IMR-90 (cell line): ENCODE measurements around the gene TENM4. TPM values are rescaled to one million over a fixed set of nuclear protein-coding genes. Genes with fewer than 3 reads are reported as not detected.

ENCODE experiments used
- ATAC-seq: fragments of 200-7000 bp; cut with Tn5 transposase; 2 replicates; pipeline ENCODE4 v1.9.1; 2020; ENCODE audit warnings: low read depth, mild to moderate bottlenecking, moderate library complexity
- BruUV-seq: library from RNA; stranded (reverse); fragments of 400-500 nt; replicated peaks from 2 replicates; lab custom pipeline; 2021; lab: Mats Ljungman, UMichigan
- CTCF ChIA-PET: fragments of 300-600 bp; formaldehyde crosslinking; extraction: SDS; loops from one replicate; lab custom pipeline; 2021; ENCODE audit warnings: antibody characterized with exemption; lab: Yijun Ruan, JAX
- POLR2A ChIA-PET: fragments of 300-600 bp; sonication (Branson Sonifier 250); formaldehyde crosslinking; loops from one replicate; lab custom pipeline; 2022; ENCODE audit warnings: antibody characterized with exemption; ENCODE audit not compliant: unreplicated experiment; lab: Charles Lee
- DNase-seq: peaks from one replicate; pipeline ENCODE4 v3.0.0; 2013
- H2AFZ ChIP-seq: replicated peaks from 2 replicates; pipeline ENCODE3; 2013; ENCODE audit warnings: low read length, mild to moderate bottlenecking; ENCODE audit not compliant: poor library complexity
- H2AK5ac ChIP-seq: 2 replicates; pipeline ENCODE4 v1.6.1; 2013; ENCODE audit warnings: low read depth, low read length, inconsistent platforms
- H2AK9ac ChIP-seq: replicated peaks from 2 replicates; pipeline ENCODE3; 2013; ENCODE audit warnings: mild to moderate bottlenecking, low read depth, low read length, moderate library complexity; ENCODE audit not compliant: poor library complexity
- H2BK120ac ChIP-seq: 2 replicates; pipeline ENCODE4 v1.6.1; 2013; ENCODE audit warnings: low read depth, low read length, inconsistent platforms
- H2BK15ac ChIP-seq: 3 replicates; pipeline ENCODE4 v1.6.1; 2013; ENCODE audit warnings: low read depth, low read length, inconsistent platforms
- H2BK20ac ChIP-seq: 2 replicates; pipeline ENCODE4 v1.6.1; 2013; ENCODE audit warnings: low read depth, mild to moderate bottlenecking, inconsistent platforms, low read length, moderate library complexity
- H2BK5ac ChIP-seq: 2 replicates; pipeline ENCODE4 v1.6.1; 2013; ENCODE audit warnings: mild to moderate bottlenecking, low read depth, low read length, inconsistent platforms; ENCODE audit not compliant: poor library complexity, severe bottlenecking
- H3K14ac ChIP-seq: replicated peaks from 2 replicates; pipeline ENCODE4 v1.6.1; 2013; ENCODE audit warnings: low read depth, low read length, inconsistent platforms
- H3K18ac ChIP-seq: 2 replicates; pipeline ENCODE4 v1.6.1; 2013; ENCODE audit warnings: low read depth, low read length, control low read depth
- H3K23ac ChIP-seq: 2 replicates; pipeline ENCODE4 v1.6.1; 2013; ENCODE audit warnings: low read depth, low read length, inconsistent platforms
- H3K27ac ChIP-seq: 2 replicates; pipeline ENCODE4 v1.5.1; 2013; ENCODE audit warnings: mild to moderate bottlenecking, control low read depth, low read length; ENCODE audit not compliant: insufficient read depth
- H3K27me3 ChIP-seq: 2 replicates; pipeline ENCODE4 v1.6.1; 2013; ENCODE audit warnings: low read length; ENCODE audit not compliant: control insufficient read depth, insufficient read depth
- H3K36me3 ChIP-seq: 2 replicates; pipeline ENCODE4 v1.6.1; 2013; ENCODE audit warnings: low read length, mixed read lengths; ENCODE audit not compliant: control insufficient read depth, insufficient read depth
- H3K4ac ChIP-seq: 2 replicates; pipeline ENCODE4 v1.6.1; 2013; ENCODE audit warnings: low read depth, low read length, inconsistent platforms
- H3K4me1 ChIP-seq: 2 replicates; pipeline ENCODE4 v1.6.1; 2013; ENCODE audit warnings: low read length, mixed read lengths; ENCODE audit not compliant: control insufficient read depth, insufficient read depth
- H3K4me2 ChIP-seq: 2 replicates; pipeline ENCODE4 v1.6.1; 2013; ENCODE audit warnings: low read depth, mild to moderate bottlenecking, control low read depth, low read length, moderate library complexity
- H3K4me3 ChIP-seq: 2 replicates; pipeline ENCODE4 v1.5.1; 2013; ENCODE audit warnings: low read depth, mild to moderate bottlenecking, control low read depth, low read length, moderate library complexity; ENCODE audit not compliant: insufficient read depth
- H3K56ac ChIP-seq: 2 replicates; pipeline ENCODE4 v1.6.1; 2013; ENCODE audit warnings: low read length, inconsistent platforms; ENCODE audit not compliant: insufficient read depth; ENCODE audit errors: extremely low read depth
- H3K79me1 ChIP-seq, 2 experiments: 2 replicates each; pipeline ENCODE4 v1.6.1; 2013; ENCODE audit warnings: low read length in 2 of 2, inconsistent platforms in 1 of 2, low read depth in 1 of 2
- H3K9ac ChIP-seq: 2 replicates; pipeline ENCODE4 v1.6.1; 2013; ENCODE audit warnings: low read depth, low read length, control low read depth
- H3K9me1 ChIP-seq: 2 replicates; pipeline ENCODE4 v1.6.1; 2013; ENCODE audit warnings: low read length, inconsistent platforms; ENCODE audit not compliant: insufficient read depth
- H3K9me3 ChIP-seq: 2 replicates; pipeline ENCODE4 v1.6.1; 2013; ENCODE audit warnings: low read length; ENCODE audit not compliant: control insufficient read depth, insufficient read depth
- H4K20me1 ChIP-seq: 2 replicates; pipeline ENCODE4 v1.6.1; 2013; ENCODE audit warnings: low read length, inconsistent platforms; ENCODE audit not compliant: insufficient read depth
- H4K5ac ChIP-seq: 2 replicates; pipeline ENCODE4 v1.6.1; 2013; ENCODE audit warnings: mild to moderate bottlenecking, low read depth, low read length, control low read depth
- H4K8ac ChIP-seq, 2 experiments: 2 replicates each; pipeline ENCODE4 v1.6.1; 2013; ENCODE audit warnings: low read depth in 2 of 2, low read length in 2 of 2, control low read depth in 1 of 2, inconsistent platforms in 1 of 2
- H4K91ac ChIP-seq: 2 replicates; pipeline ENCODE4 v1.6.1; 2013; ENCODE audit warnings: low read depth, low read length, inconsistent platforms; ENCODE audit not compliant: insufficient read depth
- WGBS, 2 experiments: methylation state at CpG; one replicate each; pipeline versions ENCODE4 v1.1.5 to v1.1.7; 2013; ENCODE audit warnings: missing lambda C conversion rate in 2 of 2; ENCODE audit not compliant: insufficient read length in 1 of 2; ENCODE audit errors: extremely low coverage in 2 of 2; 5-methylcytosine and 5-hydroxymethylcytosine counted together
- dilution Hi-C: fragments of 300-500 bp; cut with HindIII; formaldehyde crosslinking; loops from one replicate; pipeline ENCODE4 v1.14.3; 2018; ENCODE audit warnings: low sequenced_read_pairs; ENCODE audit not compliant: unreplicated experiment
- in situ Hi-C: fragments of 300-500 bp; cut with MboI; formaldehyde crosslinking; loops from 3 replicates; pipeline ENCODE4 v1.14.3; 2019; ENCODE audit warnings: low sequenced_read_pairs, inconsistent platforms, mixed read lengths
- intact Hi-C: fragments of 100-400 bp; cut with micrococcal nuclease; formaldehyde crosslinking; loops from 2 replicates; pipeline ENCODE4 v1.10.0; 2022
- polyA plus RNA-seq, 3 experiments: library from polyadenylated mRNA; depleted of rRNA; stranded (reverse); fragments of >200 nt; gene quantifications; 2 replicates each; pipeline ENCODE4 v1.2.3, GENCODE V29; 2012; ENCODE audit warnings: low replicate concordance in 1 of 3
- total RNA-seq: library from RNA; depleted of rRNA; stranded (reverse); fragments of >200 nt; gene quantifications from 2 replicates; pipeline ENCODE4 v1.2.3, GENCODE V29; 2012
- TF ChIP-seq, protein P1 (sequence below): fragments of 150-350 bp; IDR thresholded peaks from 2 replicates; pipeline ENCODE4 v1.6.1; 2016; ENCODE audit warnings: low read depth, mild to moderate bottlenecking, low read length, moderate library complexity, borderline replicate concordance

The TENM4 gene
- total and polyA plus RNA-seq, 2 of the 4 experiments (the other 2 are of a cell fraction) = 7.4 to 9.0 TPM

DNA sequence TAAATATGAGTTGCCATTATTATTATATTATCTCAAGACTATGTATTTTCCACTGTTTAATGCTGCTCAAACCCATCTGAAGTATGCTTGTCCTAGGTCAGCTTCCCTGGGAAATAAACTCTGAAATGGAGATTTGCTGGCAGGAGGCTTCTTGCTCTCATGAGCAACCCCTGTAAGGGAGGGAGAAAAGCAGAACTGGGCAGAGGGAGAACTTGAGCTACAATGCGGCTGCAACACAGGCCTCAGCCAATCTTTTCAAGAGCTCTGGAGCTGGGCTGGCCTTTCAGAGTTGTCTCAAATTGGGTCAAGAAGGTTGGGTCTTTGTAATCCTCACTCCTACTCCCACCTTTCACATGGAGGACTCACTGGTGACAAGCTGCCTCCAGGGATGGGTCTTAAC, 412.6 kb downstream of the TENM4 start:
- H4K91ac ChIP-seq = no peak overlapping the region
- no peaks in the 10 kb centered on the region; the same call in 1 of the 2 replicates for H3K9me1 ChIP-seq
- peaks cover 8% of the 10 kb centered on the region; the same call in 1 of the 2 replicates for H3K27me3 ChIP-seq
- no peak overlapping the region for H2BK20ac ChIP-seq
- no peak overlapping the region for H3K23ac ChIP-seq
- no peak overlapping the region for H2AFZ ChIP-seq
- H4K8ac ChIP-seq = no peak overlapping the region
- H3K18ac ChIP-seq = no peak overlapping the region
- no peak overlapping the region for H2AK9ac ChIP-seq
- POLR2A ChIA-PET = no interaction called here
- ATAC-seq (no peak), DNase-seq (no peak)
- H4K20me1 ChIP-seq = no peaks in the 10 kb centered on the region
- no peak overlapping the region for H2AK5ac ChIP-seq
- no peak overlapping the region for H3K9ac ChIP-seq
- no peak overlapping the region for H3K14ac ChIP-seq
- H3K4me2 ChIP-seq = no peak overlapping the region
- intact Hi-C loops (no loop called here), in situ Hi-C loops (no loop called here), dilution Hi-C loops (no loop called here)
- no peaks in the 10 kb centered on the region for H3K4me1 ChIP-seq
- 100% methylated on average over 1 of the region's 1 CpG; no CpG with 5 or more reads in 1 of the 2 experiments for WGBS, 2 experiments
- no peak overlapping the region for H3K27ac ChIP-seq
- H2BK120ac ChIP-seq = no peak overlapping the region
- H2BK15ac ChIP-seq = no peak overlapping the region
- H3K56ac ChIP-seq = no peak overlapping the region
- BruUV-seq = no TSS peak
- H2BK5ac ChIP-seq = no peak overlapping the region
- H3K4ac ChIP-seq = no peak overlapping the region
- H3K4me3 ChIP-seq = no peak overlapping the region
- no peaks in the 10 kb centered on the region for H3K79me1 ChIP-seq
- TF ChIP-seq, protein P1, sequence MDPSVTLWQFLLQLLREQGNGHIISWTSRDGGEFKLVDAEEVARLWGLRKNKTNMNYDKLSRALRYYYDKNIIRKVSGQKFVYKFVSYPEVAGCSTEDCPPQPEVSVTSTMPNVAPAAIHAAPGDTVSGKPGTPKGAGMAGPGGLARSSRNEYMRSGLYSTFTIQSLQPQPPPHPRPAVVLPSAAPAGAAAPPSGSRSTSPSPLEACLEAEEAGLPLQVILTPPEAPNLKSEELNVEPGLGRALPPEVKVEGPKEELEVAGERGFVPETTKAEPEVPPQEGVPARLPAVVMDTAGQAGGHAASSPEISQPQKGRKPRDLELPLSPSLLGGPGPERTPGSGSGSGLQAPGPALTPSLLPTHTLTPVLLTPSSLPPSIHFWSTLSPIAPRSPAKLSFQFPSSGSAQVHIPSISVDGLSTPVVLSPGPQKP = no peak
- no peak overlapping the region for H4K5ac ChIP-seq
- CTCF ChIA-PET = interaction anchor here (1.2 kb wide), 1 partner anchor 19 kb away, joined by 3 read pairs; no protein-coding TSS in a partner anchor
- no peaks in the 10 kb centered on the region for H3K9me3 ChIP-seq
- no peaks in the 10 kb centered on the region for H3K36me3 ChIP-seq
